Ovary (tissue), 3 donors: ENCODE measurements around the gene SPAG9.

ENCODE experiments used
- CTCF ChIP-seq, 3 donors: fragments of 450-650 bp in 2 of 3; fragments of 200-600 bp in 1 of 3; IDR thresholded peaks; one replicate each; pipeline versions ENCODE4 v1.5.1 to v1.8.0; 2016 to 2022; ENCODE audit warnings: antibody characterized with exemption in 3 of 3, mild to moderate bottlenecking in 1 of 3
- EP300 ChIP-seq: sonication (generic); formaldehyde crosslinking; IDR thresholded peaks from one replicate; pipeline ENCODE4 v1.6.1; 2017; ENCODE audit warnings: antibody characterized with exemption
- POLR2A ChIP-seq: fragments of 450-650 bp; IDR thresholded peaks from one replicate; pipeline ENCODE4 v1.6.1; 2017; ENCODE audit warnings: antibody characterized with exemption, mild to moderate bottlenecking, moderate library complexity
- donor health status: DM: no; HTN: no; CAD: no.

- peak in 2 of 3 donors; percentile 40 to 44 for TF ChIP-seq CTCF (IDR thresholded peaks at IDR 0.05)
- no peak for TF ChIP-seq POLR2A
- TF ChIP-seq EP300, result no peak
These were observed 982 bp downstream of the SPAG9 start for GRCh38 chr17:51119415-51120356.
